ENCODE results near the gene STIM1.
"Not testable (repeated sequence)": the region's sequence is repeated elsewhere in the genome, so short reads cannot be mapped to it uniquely, and the experiment has no call there.

Gene STIM1

GRCh38 chr11:4049006-4049405, 193.5 kb downstream of the STIM1 start:
- no peak overlapping the region for H3K9ac ChIP-seq (ENCODE audit: low read depth in 1 of 2, low read length in 2 of 2)
- H3K9me3 ChIP-seq (ENCODE audit: control insufficient read depth in 2 of 2, low read length in 2 of 2) = no peaks in the 10 kb centered on the region
- no peaks in the 10 kb centered on the region for H3K36me3 ChIP-seq (ENCODE audit: control insufficient read depth in 2 of 2, insufficient read depth in 2 of 2, low read length in 2 of 2)
- H3K27ac ChIP-seq (ENCODE audit: low read depth in 2 of 2, low read length in 2 of 2) = no peak overlapping the region
- no peaks in the 10 kb centered on the region for H3K4me1 ChIP-seq (ENCODE audit: control insufficient read depth in 2 of 2, insufficient read depth in 2 of 2, low read length in 2 of 2)
- H3K27me3 ChIP-seq (ENCODE audit: control insufficient read depth in 2 of 2, insufficient read depth in 2 of 2, low read length in 2 of 2) = no peaks in the 10 kb centered on the region
- no peak overlapping the region for H3K4me3 ChIP-seq (ENCODE audit: low read length in 2 of 2)

- Histone ChIP-seq H3K27ac (ENCODE audit: low read depth in 2 of 2, low read length in 2 of 2) (no peak overlapping the region), H3K9me3 (ENCODE audit: control insufficient read depth in 2 of 2, low read length in 2 of 2) (no peaks in the 10 kb centered on the region), H3K4me3 (ENCODE audit: low read length in 2 of 2) (no peak overlapping the region), H3K4me1 (ENCODE audit: control insufficient read depth in 2 of 2, insufficient read depth in 2 of 2, low read length in 2 of 2) (no peaks in the 10 kb centered on the region), H3K9ac (ENCODE audit: low read depth in 1 of 2, low read length in 2 of 2) (no peak overlapping the region), H3K27me3 (ENCODE audit: control insufficient read depth in 2 of 2, insufficient read depth in 2 of 2, low read length in 2 of 2) (no peaks in the 10 kb centered on the region), H3K36me3 (ENCODE audit: control insufficient read depth in 2 of 2, insufficient read depth in 2 of 2, low read length in 2 of 2) (no peaks in the 10 kb centered on the region)
Measured at GRCh38 chr11:4050138-4050537, 194.7 kb downstream of the STIM1 start.

GRCh38 chr11:4053200-4053599, 197.7 kb downstream of the STIM1 start:
- H3K4me1 ChIP-seq (ENCODE audit: control insufficient read depth in 2 of 2, insufficient read depth in 2 of 2, low read length in 2 of 2); H3K27ac ChIP-seq (ENCODE audit: low read depth in 2 of 2, low read length in 2 of 2); H3K9me3 ChIP-seq (ENCODE audit: control insufficient read depth in 2 of 2, low read length in 2 of 2); H3K27me3 ChIP-seq (ENCODE audit: control insufficient read depth in 2 of 2, insufficient read depth in 2 of 2, low read length in 2 of 2); H3K4me3 ChIP-seq (ENCODE audit: low read length in 2 of 2); H3K9ac ChIP-seq (ENCODE audit: low read depth in 1 of 2, low read length in 2 of 2); H3K36me3 ChIP-seq (ENCODE audit: control insufficient read depth in 2 of 2, insufficient read depth in 2 of 2, low read length in 2 of 2): not testable (repeated sequence)

- H3K4me1 ChIP-seq (ENCODE audit: control insufficient read depth in 2 of 2, insufficient read depth in 2 of 2, low read length in 2 of 2) = peaks cover 0 to 14% of the 10 kb centered on the region in 2 donors
- H3K36me3 ChIP-seq (ENCODE audit: control insufficient read depth in 2 of 2, insufficient read depth in 2 of 2, low read length in 2 of 2) = peaks cover 10% of the 10 kb centered on the region in 2 donors
- H3K9ac ChIP-seq (ENCODE audit: low read depth in 1 of 2, low read length in 2 of 2) = no peak overlapping the region
- no peaks in the 10 kb centered on the region for H3K9me3 ChIP-seq (ENCODE audit: control insufficient read depth in 2 of 2, low read length in 2 of 2)
- H3K27me3 ChIP-seq (ENCODE audit: control insufficient read depth in 2 of 2, insufficient read depth in 2 of 2, low read length in 2 of 2) = no peaks in the 10 kb centered on the region
- H3K27ac ChIP-seq (ENCODE audit: low read depth in 2 of 2, low read length in 2 of 2) = no peak overlapping the region
- H3K4me3 ChIP-seq (ENCODE audit: low read length in 2 of 2) = no peak overlapping the region
Measured at GRCh38 chr11:4054643-4055042, 199.2 kb downstream of the STIM1 start.

- Histone ChIP-seq H3K4me3 (ENCODE audit: low read length in 2 of 2) (no peak overlapping the region), H3K27ac (ENCODE audit: low read depth in 2 of 2, low read length in 2 of 2) (no peak overlapping the region), H3K9ac (ENCODE audit: low read depth in 1 of 2, low read length in 2 of 2) (no peak overlapping the region), H3K27me3 (ENCODE audit: control insufficient read depth in 2 of 2, insufficient read depth in 2 of 2, low read length in 2 of 2) (no peaks in the 10 kb centered on the region), H3K9me3 (ENCODE audit: control insufficient read depth in 2 of 2, low read length in 2 of 2) (no peaks in the 10 kb centered on the region), H3K4me1 (ENCODE audit: control insufficient read depth in 2 of 2, insufficient read depth in 2 of 2, low read length in 2 of 2) (peaks cover 12 to 38% of the 10 kb centered on the region in 2 donors), H3K36me3 (ENCODE audit: control insufficient read depth in 2 of 2, insufficient read depth in 2 of 2, low read length in 2 of 2) (peaks cover 20 to 22% of the 10 kb centered on the region in 2 donors)
Measured at GRCh38 chr11:4059424-4059823, 204.0 kb downstream of the STIM1 start.

- no peak overlapping the region for H3K9ac ChIP-seq (ENCODE audit: low read depth in 1 of 2, low read length in 2 of 2)
- H3K27me3 ChIP-seq (ENCODE audit: control insufficient read depth in 2 of 2, insufficient read depth in 2 of 2, low read length in 2 of 2) = no peaks in the 10 kb centered on the region
- H3K27ac ChIP-seq (ENCODE audit: low read depth in 2 of 2, low read length in 2 of 2) = peak overlapping the region; percentile 33 to 67
- H3K36me3 ChIP-seq (ENCODE audit: control insufficient read depth in 2 of 2, insufficient read depth in 2 of 2, low read length in 2 of 2) = peaks cover 19 to 22% of the 10 kb centered on the region in 2 donors
- peaks cover 16 to 41% of the 10 kb centered on the region in 2 donors for H3K4me1 ChIP-seq (ENCODE audit: control insufficient read depth in 2 of 2, insufficient read depth in 2 of 2, low read length in 2 of 2)
- no peaks in the 10 kb centered on the region for H3K9me3 ChIP-seq (ENCODE audit: control insufficient read depth in 2 of 2, low read length in 2 of 2)
- H3K4me3 ChIP-seq (ENCODE audit: low read length in 2 of 2) = no peak overlapping the region
Measured at GRCh38 chr11:4060182-4060923, 204.9 kb downstream of the STIM1 start.

GRCh38 chr11:4061700-4062099, 206.2 kb downstream of the STIM1 start:
- H3K9me3 ChIP-seq (ENCODE audit: control insufficient read depth in 2 of 2, low read length in 2 of 2) = no peaks in the 10 kb centered on the region
- H3K4me3 ChIP-seq (ENCODE audit: low read length in 2 of 2) = no peak overlapping the region
- H3K36me3 ChIP-seq (ENCODE audit: control insufficient read depth in 2 of 2, insufficient read depth in 2 of 2, low read length in 2 of 2) = peaks cover 16 to 17% of the 10 kb centered on the region in 2 donors
- H3K9ac ChIP-seq (ENCODE audit: low read depth in 1 of 2, low read length in 2 of 2) = no peak overlapping the region
- H3K4me1 ChIP-seq (ENCODE audit: control insufficient read depth in 2 of 2, insufficient read depth in 2 of 2, low read length in 2 of 2) = peaks cover 16 to 41% of the 10 kb centered on the region in 2 donors
- H3K27ac ChIP-seq (ENCODE audit: low read depth in 2 of 2, low read length in 2 of 2) = no peak overlapping the region
- no peaks in the 10 kb centered on the region for H3K27me3 ChIP-seq (ENCODE audit: control insufficient read depth in 2 of 2, insufficient read depth in 2 of 2, low read length in 2 of 2)

GRCh38 chr11:4063348-4063747, 207.9 kb downstream of the STIM1 start:
- Histone ChIP-seq H3K9ac (ENCODE audit: low read depth in 1 of 2, low read length in 2 of 2) (no peak overlapping the region), H3K9me3 (ENCODE audit: control insufficient read depth in 2 of 2, low read length in 2 of 2) (no peaks in the 10 kb centered on the region), H3K36me3 (ENCODE audit: control insufficient read depth in 2 of 2, insufficient read depth in 2 of 2, low read length in 2 of 2) (peaks cover 16 to 17% of the 10 kb centered on the region in 2 donors), H3K27me3 (ENCODE audit: control insufficient read depth in 2 of 2, insufficient read depth in 2 of 2, low read length in 2 of 2) (no peaks in the 10 kb centered on the region), H3K4me1 (ENCODE audit: control insufficient read depth in 2 of 2, insufficient read depth in 2 of 2, low read length in 2 of 2) (peaks cover 16 to 34% of the 10 kb centered on the region in 2 donors), H3K4me3 (ENCODE audit: low read length in 2 of 2) (no peak overlapping the region), H3K27ac (ENCODE audit: low read depth in 2 of 2, low read length in 2 of 2) (peak overlapping the region in 1 of 2 donors; percentile 26)

GRCh38 chr11:4064278-4064955, 209.0 kb downstream of the STIM1 start:
- H3K4me1 ChIP-seq (ENCODE audit: control insufficient read depth in 2 of 2, insufficient read depth in 2 of 2, low read length in 2 of 2) = peaks cover 16 to 29% of the 10 kb centered on the region in 2 donors
- H3K9me3 ChIP-seq (ENCODE audit: control insufficient read depth in 2 of 2, low read length in 2 of 2) = no peaks in the 10 kb centered on the region
- H3K27me3 ChIP-seq (ENCODE audit: control insufficient read depth in 2 of 2, insufficient read depth in 2 of 2, low read length in 2 of 2) = no peaks in the 10 kb centered on the region
- H3K4me3 ChIP-seq (ENCODE audit: low read length in 2 of 2) = no peak overlapping the region
- H3K36me3 ChIP-seq (ENCODE audit: control insufficient read depth in 2 of 2, insufficient read depth in 2 of 2, low read length in 2 of 2) = peaks cover 13% of the 10 kb centered on the region in 2 donors
- no peak overlapping the region for H3K9ac ChIP-seq (ENCODE audit: low read depth in 1 of 2, low read length in 2 of 2)
- no peak overlapping the region for H3K27ac ChIP-seq (ENCODE audit: low read depth in 2 of 2, low read length in 2 of 2)

- Histone ChIP-seq H3K36me3 (ENCODE audit: control insufficient read depth in 2 of 2, insufficient read depth in 2 of 2, low read length in 2 of 2) (peaks cover 10 to 12% of the 10 kb centered on the region in 2 donors), H3K9me3 (ENCODE audit: control insufficient read depth in 2 of 2, low read length in 2 of 2) (no peaks in the 10 kb centered on the region), H3K27ac (ENCODE audit: low read depth in 2 of 2, low read length in 2 of 2) (no peak overlapping the region)
Measured at GRCh38 chr11:4065086-4065485, 209.6 kb downstream of the STIM1 start.

More at GRCh38 chr11:4065086-4065485, 209.6 kb downstream of the STIM1 start:
- no peak overlapping the region for H3K4me3 ChIP-seq (ENCODE audit: low read length in 2 of 2)
- no peaks in the 10 kb centered on the region for H3K27me3 ChIP-seq (ENCODE audit: control insufficient read depth in 2 of 2, insufficient read depth in 2 of 2, low read length in 2 of 2)
- peaks cover 16 to 22% of the 10 kb centered on the region in 2 donors for H3K4me1 ChIP-seq (ENCODE audit: control insufficient read depth in 2 of 2, insufficient read depth in 2 of 2, low read length in 2 of 2)
- no peak overlapping the region for H3K9ac ChIP-seq (ENCODE audit: low read depth in 1 of 2, low read length in 2 of 2)

Measured in mucosa of rectum (tissue), 2 donors.